ENCODE results near the gene DLX5. TPM values are rescaled to one million over a fixed set of nuclear protein-coding genes. Genes with fewer than 3 reads are reported as not detected.

DLX5 gene
- total RNA-seq, 4 donors from 2014 or later = 0.49 to 0.54 TPM; not detected in 2

DNA sequence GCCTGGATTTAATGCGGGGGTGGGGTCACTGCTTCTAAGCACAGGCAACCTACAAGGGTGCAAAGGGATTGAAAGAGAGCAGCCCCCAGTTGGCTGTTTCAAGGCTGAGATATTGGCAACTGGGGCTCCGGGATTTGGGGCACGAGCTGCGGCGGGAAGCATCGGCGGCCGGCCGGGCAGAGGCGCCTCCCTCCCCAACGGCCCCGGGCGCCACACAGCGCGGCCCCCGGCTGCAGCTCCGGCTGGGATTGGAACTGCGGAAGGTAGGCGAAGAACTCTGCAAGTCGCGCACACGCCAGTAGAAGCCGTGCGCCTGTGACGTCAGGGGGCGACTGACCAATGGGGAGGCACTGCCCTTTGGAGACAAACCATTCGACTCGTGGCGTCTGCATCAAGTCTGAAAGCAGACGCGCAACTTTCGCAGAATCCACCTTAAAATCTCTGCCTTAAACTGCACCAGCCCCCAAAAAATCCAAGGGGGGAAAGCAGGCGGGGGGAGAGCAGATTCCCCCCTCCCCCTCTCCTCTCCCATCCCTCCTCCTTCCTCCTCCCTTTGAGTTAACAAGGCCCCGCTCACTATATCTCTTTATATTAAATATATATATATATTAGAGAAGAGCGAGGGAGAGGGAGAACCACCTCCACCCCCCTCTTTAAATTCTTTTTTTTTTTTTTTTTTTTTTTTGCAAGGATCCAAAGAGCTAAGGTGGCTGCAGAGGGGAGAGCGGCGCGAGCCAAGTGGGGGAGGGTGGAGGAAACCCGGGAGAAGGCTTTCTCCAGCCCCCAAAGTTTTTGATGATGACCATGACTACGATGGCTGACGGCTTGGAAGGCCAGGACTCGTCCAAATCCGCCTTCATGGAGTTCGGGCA, 19.2 kb downstream of the DLX5 start, which contains the start of gene DLX6:
Gene DLX6 (plus strand): TSS at position 371 of the 872 bp plus-strand sequence. CDS start 425 bp downstream, at position 796.
- Histone ChIP-seq H3K27me3 (peaks cover 100% of the 10 kb centered on the region), H3K27ac (no peak within 1 kb of the TSS), H3K4me1 (peaks cover 0 to 47% (median 16%) of the 10 kb centered on the region in 3 donors), H3K9me3 (no peaks in the 10 kb centered on the region), H3K36me3 (no peaks in the 10 kb centered on the region), H3K4me3 (peak within 1 kb of the TSS; percentile 3 to 50)
- WGBS, 2 donors (ENCODE audit: low coverage in 1 of 2) = 0 to 2% methylated on average over 12 to 22 of the region's 44 CpGs
- TF ChIP-seq POLR2A (IDR thresholded peaks at IDR 0.05) = no peak
- TF ChIP-seq EP300 (IDR thresholded peaks at IDR 0.05) = no peak
- no peak for TF ChIP-seq CTCF (IDR thresholded peaks at IDR 0.05)
- TF ChIP-seq POLR2AphosphoS5 (IDR thresholded peaks at IDR 0.05) = no peak
- peak; percentile 42 for ATAC-seq

GRCh38 chr7:97004247-97005182, 20.1 kb downstream of the DLX5 start:
- H3K36me3 ChIP-seq = no peaks in the 10 kb centered on the region
- 7% methylated on average over 14 to 15 of the region's 20 CpGs for WGBS, 2 donors (ENCODE audit: low coverage in 1 of 2)

DNA sequence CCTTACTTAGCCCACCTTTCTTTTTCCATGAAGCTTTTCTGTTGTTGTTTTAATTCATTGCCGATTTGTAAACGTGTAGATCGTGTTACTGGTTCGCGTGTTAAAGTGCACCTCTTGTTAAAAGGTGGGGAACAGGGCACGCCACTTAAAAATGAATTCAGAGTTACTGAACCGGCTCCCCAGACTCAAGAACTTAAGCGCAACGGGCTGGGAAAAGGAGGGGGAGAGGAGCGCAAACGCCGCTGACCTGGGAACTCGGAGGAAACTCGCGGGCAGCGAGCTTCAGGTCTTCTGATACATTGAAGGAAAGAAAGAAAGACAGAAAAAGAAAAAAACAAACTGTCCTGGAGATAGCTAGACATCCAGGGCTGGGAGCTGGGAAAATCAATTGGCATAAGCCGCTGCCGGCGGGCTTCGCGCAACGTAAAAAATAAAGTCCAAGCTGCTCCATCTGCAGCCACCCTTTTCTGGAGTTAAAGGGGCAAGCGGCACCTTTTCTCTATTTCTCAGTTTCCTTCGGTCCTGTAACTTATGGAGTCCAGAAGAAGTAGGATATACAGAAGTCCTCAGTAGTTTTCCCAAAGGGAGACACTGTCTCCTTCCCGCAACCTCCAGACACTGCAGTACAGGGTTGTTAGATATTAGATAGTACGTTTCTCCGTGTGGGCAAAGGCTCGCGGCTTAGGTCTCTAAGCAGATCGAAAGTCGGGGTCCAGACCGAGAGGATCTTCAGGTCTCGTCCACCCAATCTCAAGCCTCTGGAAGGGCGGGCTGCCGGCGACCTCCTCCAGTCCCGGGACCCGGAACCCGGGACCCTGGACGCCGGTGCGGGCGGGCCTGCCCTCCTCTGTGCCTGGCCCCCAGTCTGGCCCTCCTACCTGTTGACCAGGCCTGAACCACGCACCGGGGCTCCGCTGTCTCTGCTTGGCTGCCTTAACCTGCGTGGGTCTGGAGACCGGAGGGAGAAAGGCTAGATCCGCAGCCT, 21.1 kb downstream of the DLX5 start:
- Histone ChIP-seq H3K27ac (no peak overlapping the region), H3K9me3 (no peaks in the 10 kb centered on the region), H3K36me3 (no peaks in the 10 kb centered on the region), H3K4me3 (no peak overlapping the region), H3K4me1 (peaks cover 0 to 51% (median 16%) of the 10 kb centered on the region in 3 donors), H3K27me3 (peaks cover 100% of the 10 kb centered on the region)
- 4 to 6% methylated on average over 7 to 20 of the region's 49 CpGs for WGBS, 2 donors (ENCODE audit: low coverage in 1 of 2)
- no peak for TF ChIP-seq POLR2A (IDR thresholded peaks at IDR 0.05)
- no peak for TF ChIP-seq POLR2AphosphoS5 (IDR thresholded peaks at IDR 0.05)
- TF ChIP-seq CTCF (IDR thresholded peaks at IDR 0.05) = no peak
- TF ChIP-seq EP300 (IDR thresholded peaks at IDR 0.05) = no peak
- no peak for ATAC-seq

More at GRCh38 chr7:97004247-97005182, 20.1 kb downstream of the DLX5 start:
- Histone ChIP-seq H3K4me1 (peaks cover 0 to 47% (median 16%) of the 10 kb centered on the region in 3 donors), H3K9me3 (no peaks in the 10 kb centered on the region), H3K27ac (no peak overlapping the region), H3K4me3 (peak overlapping the region in 1 of 2 donors; percentile 50), H3K27me3 (peaks cover 100% of the 10 kb centered on the region)
- no peak for ATAC-seq
- TF ChIP-seq POLR2A (IDR thresholded peaks at IDR 0.05) (no peak), EP300 (IDR thresholded peaks at IDR 0.05) (no peak), CTCF (IDR thresholded peaks at IDR 0.05) (no peak), POLR2AphosphoS5 (IDR thresholded peaks at IDR 0.05) (no peak)

- H3K27me3 ChIP-seq = peaks cover 100% of the 10 kb centered on the region
Measured at GRCh38 chr7:97002555-97003261, 21.9 kb downstream of the DLX5 start.

More at GRCh38 chr7:97002555-97003261, 21.9 kb downstream of the DLX5 start:
- H3K4me3 ChIP-seq = no peak overlapping the region
- no peak overlapping the region for H3K27ac ChIP-seq
- WGBS, 2 donors (ENCODE audit: low coverage in 1 of 2) = 11 to 12% methylated on average over 15 to 18 of the region's 22 CpGs
- H3K4me1 ChIP-seq = peaks cover 0 to 60% (median 16%) of the 10 kb centered on the region in 3 donors
- TF ChIP-seq CTCF (IDR thresholded peaks at IDR 0.05) = no peak
- TF ChIP-seq POLR2A (IDR thresholded peaks at IDR 0.05) = no peak
- TF ChIP-seq EP300 (IDR thresholded peaks at IDR 0.05) = no peak
- no peak for TF ChIP-seq POLR2AphosphoS5 (IDR thresholded peaks at IDR 0.05)
- H3K9me3 ChIP-seq = no peaks in the 10 kb centered on the region
- H3K36me3 ChIP-seq = no peaks in the 10 kb centered on the region
- no peak for ATAC-seq
